Caco-2 (cell line): ENCODE data around the gene CLEC16A. TPM values are rescaled to one million over a fixed set of nuclear protein-coding genes. Genes with fewer than 3 reads are reported as not detected.

Experiments used
- BruUV-seq: library from RNA; stranded (reverse); fragments of 400-500 nt; replicated peaks from 2 replicates; lab custom pipeline; 2021; lab: Mats Ljungman, UMichigan
- CTCF ChIA-PET: fragments of 300-600 bp; sonication (Branson Sonifier 250); formaldehyde crosslinking; loops from one replicate; lab custom pipeline; 2022; ENCODE audit warnings: antibody characterized with exemption; lab: Charles Lee
- POLR2A ChIA-PET: fragments of 300-600 bp; sonication (Branson Sonifier 250); formaldehyde crosslinking; loops from one replicate; lab custom pipeline; 2022; ENCODE audit warnings: antibody characterized with exemption; lab: Charles Lee
- DNase-seq, 2 experiments: peaks; one replicate each; pipeline versions ENCODE4 v3.0.0 to v3.0.0-alpha.2; 2020 to 2022
- H3K27me3 ChIP-seq: replicated peaks from 2 replicates; pipeline ENCODE4 v1.6.0; 2011; ENCODE audit warnings: low read length; ENCODE audit not compliant: control insufficient read depth, insufficient read depth
- H3K36me3 ChIP-seq: 2 replicates; pipeline ENCODE4 v1.5.1; 2011; ENCODE audit warnings: low read length; ENCODE audit not compliant: control insufficient read depth, insufficient read depth
- H3K4me1 ChIP-seq: fragments of 250-450 bp; sonication (Bioruptor Pico); 2 replicates; pipeline ENCODE4 v1.5.1; 2020; ENCODE audit warnings: mild to moderate bottlenecking
- H3K4me3 ChIP-seq: 2 replicates; pipeline ENCODE4 v1.5.1; 2011; ENCODE audit warnings: low read depth, mild to moderate bottlenecking, control low read depth, low read length
- H3K9me3 ChIP-seq: fragments of 250-450 bp; sonication (Bioruptor Pico); 2 replicates; pipeline ENCODE4 v1.5.1; 2020; ENCODE audit warnings: mild to moderate bottlenecking, moderate library complexity
- H3K27ac Mint-ChIP-seq: one replicate; pipeline ENCODE4 v1.8.0; 2022; ENCODE audit warnings: mixed read lengths; ENCODE audit not compliant: unreplicated experiment
- H3K27me3 Mint-ChIP-seq: one replicate; pipeline ENCODE4 v1.8.0; 2022; ENCODE audit warnings: mixed read lengths; ENCODE audit not compliant: insufficient read depth, unreplicated experiment
- H3K36me3 Mint-ChIP-seq: one replicate; pipeline ENCODE4 v1.8.0; 2022; ENCODE audit warnings: mild to moderate bottlenecking, mixed read lengths; ENCODE audit not compliant: insufficient read depth, unreplicated experiment
- H3K4me1 Mint-ChIP-seq: one replicate; pipeline ENCODE4 v1.8.0; 2022; ENCODE audit warnings: low read depth, mixed read lengths; ENCODE audit not compliant: unreplicated experiment
- H3K4me3 Mint-ChIP-seq: one replicate; pipeline ENCODE4 v1.8.0; 2022; ENCODE audit warnings: mild to moderate bottlenecking, moderate library complexity, mixed read lengths; ENCODE audit not compliant: unreplicated experiment
- H3K9me3 Mint-ChIP-seq: one replicate; pipeline ENCODE4 v1.8.0; 2022; ENCODE audit warnings: mixed read lengths; ENCODE audit not compliant: unreplicated experiment
- CTCF ChIP-seq, 2 experiments: fragments of 200-600 bp in 1 of 2; IDR thresholded peaks; 1 replicate in 1 of 2; 2 replicates in 1 of 2; pipeline versions ENCODE4 v1.5.1 to v1.8.0; 2011 to 2022; ENCODE audit warnings: antibody characterized with exemption in 1 of 2, control low read depth in 1 of 2, inconsistent platforms in 1 of 2, low read depth in 1 of 2, low read length in 1 of 2, mild to moderate bottlenecking in 1 of 2, moderate library complexity in 1 of 2; ENCODE audit not compliant: insufficient read depth in 1 of 2, severe bottlenecking in 1 of 2, unreplicated experiment in 1 of 2
- intact Hi-C: fragments of 100-400 bp; cut with micrococcal nuclease; formaldehyde crosslinking; loops from one replicate; pipeline ENCODE4 v1.10.0; 2022; ENCODE audit not compliant: unreplicated experiment
- total RNA-seq: library from RNA; stranded (reverse); gene quantifications from 2 replicates; pipeline ENCODE4 v1.2.3, GENCODE V29; 2022

The CLEC16A gene
- total RNA-seq, 1 experiment from 2014 or later, result 27.0 TPM

- Histone ChIP-seq H3K36me3 (no peaks in the 10 kb centered on the region), H3K4me3 (no peak overlapping the region), H3K4me1 (no peaks in the 10 kb centered on the region), H3K9me3 (no peaks in the 10 kb centered on the region), H3K27me3 (no peaks in the 10 kb centered on the region)
- Mint-ChIP-seq H3K27ac (no peak overlapping the region), H3K4me3 (no peak overlapping the region), H3K4me1 (no peaks in the 10 kb centered on the region), H3K36me3 (peaks cover 10% of the 10 kb centered on the region), H3K27me3 (no peaks in the 10 kb centered on the region), H3K9me3 (no peaks in the 10 kb centered on the region)
- CTCF ChIA-PET, result interaction anchor here (1.1 kb wide), 1 partner anchor 79 kb away, joined by 5 read pairs; no protein-coding TSS in a partner anchor
- TF ChIP-seq CTCF (IDR thresholded peaks at IDR 0.05; ENCODE audit: insufficient read depth in 1 of 2, low read depth in 1 of 2, low read length in 1 of 2, severe bottlenecking in 1 of 2, unreplicated experiment in 1 of 2), result no peak
- POLR2A ChIA-PET, result no interaction called here
- no TSS peak for BruUV-seq
- intact Hi-C loops, result no loop called here
- no peak for DNase-seq
Measured at GRCh38 chr16:11183951-11184350, 239.6 kb downstream of the CLEC16A start.

DNA sequence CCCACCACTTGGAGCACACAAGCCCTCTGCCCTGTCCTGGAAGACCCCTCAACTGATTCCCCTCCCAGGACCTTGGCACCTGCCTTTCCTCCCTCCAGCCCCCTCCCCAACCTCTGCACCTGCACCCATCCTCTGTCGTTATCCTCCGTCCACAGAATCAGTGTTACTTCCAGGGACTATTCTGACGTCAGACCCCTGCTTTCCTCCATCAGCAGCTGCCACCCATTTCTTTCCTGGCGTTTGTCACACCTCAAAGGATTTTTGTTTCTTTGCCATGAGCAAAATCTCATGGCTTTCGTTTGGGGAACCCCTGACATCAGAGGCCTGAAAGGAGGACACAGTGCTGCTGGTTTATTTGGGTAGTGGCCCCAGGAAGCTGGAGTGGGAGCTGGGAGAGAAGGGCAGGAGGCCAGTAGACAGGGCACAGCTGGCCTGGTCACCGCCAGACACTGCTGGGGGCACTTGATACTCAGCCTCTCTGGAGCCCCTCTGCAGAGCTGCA, 243.2 kb downstream of the CLEC16A start:
- TF ChIP-seq CTCF (IDR thresholded peaks at IDR 0.05; ENCODE audit: insufficient read depth in 1 of 2, low read depth in 1 of 2, low read length in 1 of 2, severe bottlenecking in 1 of 2, unreplicated experiment in 1 of 2), result no peak
- POLR2A ChIA-PET, result interaction anchor here (0.6 kb wide), 1 partner anchor 12 kb away, joined by 5 read pairs; no protein-coding TSS in a partner anchor
- no peaks in the 10 kb centered on the region for H3K27me3 ChIP-seq
- CTCF ChIA-PET, result no interaction called here
- intact Hi-C loops, result no loop called here
- Mint-ChIP-seq H3K9me3 (no peaks in the 10 kb centered on the region), H3K4me1 (no peaks in the 10 kb centered on the region), H3K27me3 (peaks cover 8% of the 10 kb centered on the region), H3K4me3 (no peak overlapping the region), H3K36me3 (no peaks in the 10 kb centered on the region), H3K27ac (no peak overlapping the region)
- H3K36me3 ChIP-seq, result no peaks in the 10 kb centered on the region
- no peak overlapping the region for H3K4me3 ChIP-seq
- H3K4me1 ChIP-seq, result no peaks in the 10 kb centered on the region
- no peaks in the 10 kb centered on the region for H3K9me3 ChIP-seq
- DNase-seq, result no peak
- BruUV-seq, result no TSS peak

DNA sequence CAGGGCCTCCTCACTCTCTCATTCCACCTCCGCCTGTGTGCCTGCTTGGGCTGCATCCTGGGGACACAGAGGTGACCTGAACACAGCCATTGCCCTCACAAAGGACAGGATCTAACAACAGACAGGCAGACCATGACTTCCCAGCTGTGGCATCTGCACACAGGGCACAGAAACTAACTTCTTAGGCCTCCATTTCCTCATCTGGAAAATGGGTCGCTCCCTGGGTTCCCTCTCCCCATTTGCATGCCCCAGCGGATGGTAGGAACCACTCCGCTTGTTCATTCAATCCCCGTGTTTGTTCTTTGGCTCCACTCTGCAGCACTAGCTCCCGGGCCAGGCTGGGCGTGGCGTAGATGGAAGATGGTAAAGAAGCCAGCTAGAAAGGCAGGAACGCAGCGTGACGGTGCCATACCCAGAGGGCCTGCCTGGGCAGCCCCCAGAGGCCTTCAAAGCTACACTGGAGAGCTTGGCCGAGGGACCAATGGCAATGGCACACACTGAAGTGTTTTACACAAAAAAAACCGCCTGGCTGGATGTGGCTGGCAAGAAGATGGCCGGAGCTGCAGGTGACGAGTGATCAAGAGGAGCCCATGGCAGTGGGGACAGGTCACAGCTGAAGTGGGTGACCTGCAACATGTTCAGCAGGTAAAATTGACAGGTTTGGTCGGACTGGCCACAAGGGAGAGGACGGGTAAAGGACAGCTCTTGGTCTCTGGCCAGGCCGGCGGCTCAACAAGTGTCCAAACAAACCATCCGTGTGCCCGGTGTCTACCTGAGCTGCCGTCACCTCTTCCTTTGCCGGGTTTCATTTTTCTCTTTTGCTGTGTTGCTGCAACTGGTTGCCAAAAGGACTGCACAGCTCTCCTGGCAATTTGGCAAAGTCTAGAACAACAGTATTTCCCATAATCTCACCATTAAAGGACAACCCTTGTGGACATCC, 244.7 kb downstream of the CLEC16A start:
- no peak for DNase-seq
- H3K9me3 ChIP-seq, result no peaks in the 10 kb centered on the region
- Mint-ChIP-seq H3K27ac (no peak overlapping the region), H3K27me3 (peaks cover 13% of the 10 kb centered on the region), H3K9me3 (no peaks in the 10 kb centered on the region), H3K4me1 (no peaks in the 10 kb centered on the region), H3K4me3 (no peak overlapping the region), H3K36me3 (no peaks in the 10 kb centered on the region)
- H3K4me1 ChIP-seq, result no peaks in the 10 kb centered on the region
- BruUV-seq, result no TSS peak
- ChIA-PET CTCF (interaction anchor here (0.6 kb wide), 1 partner anchor 259 kb away, joined by 3 read pairs; no protein-coding TSS in a partner anchor), POLR2A (no interaction called here)
- no peaks in the 10 kb centered on the region for H3K27me3 ChIP-seq
- no peak for TF ChIP-seq CTCF (IDR thresholded peaks at IDR 0.05; ENCODE audit: insufficient read depth in 1 of 2, low read depth in 1 of 2, low read length in 1 of 2, severe bottlenecking in 1 of 2, unreplicated experiment in 1 of 2)
- intact Hi-C loops, result no loop called here
- no peak overlapping the region for H3K4me3 ChIP-seq
- H3K36me3 ChIP-seq, result no peaks in the 10 kb centered on the region
